22Rv1 (cell line): ENCODE results near the gene SLC7A7.

Experiments
- ZFX ChIP-seq: fragments of 450-650 bp; IDR thresholded peaks from 2 replicates; pipeline ENCODE4 v1.6.1; 2017; ENCODE audit warnings: antibody characterized with exemption, borderline replicate concordance
- TF ChIP-seq, protein P1 (sequence below): fragments of 450-650 bp; IDR thresholded peaks from 2 replicates; pipeline ENCODE4 v1.5.1; 2017; ENCODE audit warnings: mild to moderate bottlenecking

DNA sequence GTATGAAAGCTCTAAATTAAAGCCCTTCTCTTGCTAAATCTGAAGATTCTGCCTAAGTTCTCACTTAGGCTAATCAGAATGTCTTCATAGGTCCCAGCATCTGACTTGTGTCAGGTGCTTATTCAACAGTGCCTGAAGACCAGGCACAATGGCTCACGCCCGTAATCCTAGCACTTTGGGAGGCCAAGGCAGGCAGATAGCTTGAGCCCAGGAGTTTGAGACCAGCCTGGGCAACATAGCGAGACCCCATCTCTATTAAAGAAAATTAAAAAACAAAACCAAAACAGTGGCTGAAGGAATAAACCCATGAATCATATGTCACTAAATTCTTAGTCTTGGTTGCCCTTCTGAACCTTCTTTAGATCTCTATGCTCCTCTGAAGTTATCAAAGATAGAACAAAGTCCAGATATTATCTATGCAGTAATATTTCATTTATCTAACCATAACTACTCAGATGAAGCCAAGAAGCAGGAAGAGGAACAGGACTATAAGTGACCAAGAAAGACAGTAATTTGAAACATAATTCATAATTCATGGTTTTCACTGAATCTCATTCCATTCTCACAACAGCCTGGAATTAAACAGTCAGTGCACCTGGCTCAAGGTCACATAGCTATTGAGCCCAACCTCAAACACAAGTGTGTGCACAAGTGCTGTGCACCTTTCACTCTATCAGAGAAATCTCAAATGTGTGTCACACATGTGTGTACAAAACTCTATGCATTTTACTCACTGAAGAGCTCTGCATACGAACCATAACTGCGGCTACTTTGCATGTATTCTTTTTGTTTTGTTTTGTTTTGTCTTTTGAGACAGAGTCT is 6.6 kb downstream of the SLC7A7 start:
- TF ChIP-seq, protein P1, sequence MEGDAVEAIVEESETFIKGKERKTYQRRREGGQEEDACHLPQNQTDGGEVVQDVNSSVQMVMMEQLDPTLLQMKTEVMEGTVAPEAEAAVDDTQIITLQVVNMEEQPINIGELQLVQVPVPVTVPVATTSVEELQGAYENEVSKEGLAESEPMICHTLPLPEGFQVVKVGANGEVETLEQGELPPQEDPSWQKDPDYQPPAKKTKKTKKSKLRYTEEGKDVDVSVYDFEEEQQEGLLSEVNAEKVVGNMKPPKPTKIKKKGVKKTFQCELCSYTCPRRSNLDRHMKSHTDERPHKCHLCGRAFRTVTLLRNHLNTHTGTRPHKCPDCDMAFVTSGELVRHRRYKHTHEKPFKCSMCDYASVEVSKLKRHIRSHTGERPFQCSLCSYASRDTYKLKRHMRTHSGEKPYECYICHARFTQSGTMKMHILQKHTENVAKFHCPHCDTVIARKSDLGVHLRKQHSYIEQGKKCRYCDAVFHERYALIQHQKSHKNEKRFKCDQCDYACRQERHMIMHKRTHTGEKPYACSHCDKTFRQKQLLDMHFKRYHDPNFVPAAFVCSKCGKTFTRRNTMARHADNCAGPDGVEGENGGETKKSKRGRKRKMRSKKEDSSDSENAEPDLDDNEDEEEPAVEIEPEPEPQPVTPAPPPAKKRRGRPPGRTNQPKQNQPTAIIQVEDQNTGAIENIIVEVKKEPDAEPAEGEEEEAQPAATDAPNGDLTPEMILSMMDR, result no peak
- TF ChIP-seq ZFX, result no peak
